H9 (cell line): ENCODE data around the gene KLHL5. TPM values are rescaled to one million over a fixed set of nuclear protein-coding genes. Genes with fewer than 3 reads are reported as not detected.

Source experiments
- DNase-seq: peaks from one replicate; pipeline ENCODE4 v3.0.0-alpha.2; 2017
- H2AFZ ChIP-seq: one replicate; pipeline ENCODE4 v1.6.1; 2013; ENCODE audit warnings: mild to moderate bottlenecking, low read length, control low read depth, moderate library complexity
- H2AK5ac ChIP-seq: 2 replicates; pipeline ENCODE4 v1.6.1; 2013; ENCODE audit warnings: low read length, control low read depth, mixed read lengths; ENCODE audit not compliant: insufficient read length
- H2BK120ac ChIP-seq: one replicate; pipeline ENCODE4 v1.6.1; 2013; ENCODE audit warnings: low read depth, mild to moderate bottlenecking, low read length, control low read depth, inconsistent platforms; ENCODE audit not compliant: poor library complexity, severe bottlenecking
- H2BK12ac ChIP-seq: 2 replicates; pipeline ENCODE4 v1.6.1; 2013; ENCODE audit warnings: low read length, control low read depth, mixed read lengths, low read depth; ENCODE audit not compliant: insufficient read length
- H2BK15ac ChIP-seq: 2 replicates; pipeline ENCODE4 v1.6.1; 2013; ENCODE audit warnings: low read depth, low read length, control low read depth
- H2BK20ac ChIP-seq: one replicate; pipeline ENCODE4 v1.6.1; 2013; ENCODE audit warnings: low read depth, mild to moderate bottlenecking, low read length, control low read depth, inconsistent platforms; ENCODE audit not compliant: poor library complexity, severe bottlenecking
- H2BK5ac ChIP-seq: 2 replicates; pipeline ENCODE4 v1.6.1; 2013; ENCODE audit warnings: low read length, control low read depth, mixed read lengths; ENCODE audit not compliant: insufficient read length
- H3K14ac ChIP-seq: 2 replicates; pipeline ENCODE4 v1.6.1; 2013; ENCODE audit warnings: low read length, control low read depth; ENCODE audit not compliant: insufficient read depth
- H3K18ac ChIP-seq: 2 replicates; pipeline ENCODE4 v1.6.1; 2013; ENCODE audit warnings: low read depth, mild to moderate bottlenecking, mixed read lengths, low read length, control low read depth; ENCODE audit not compliant: insufficient read length
- H3K23ac ChIP-seq: 2 replicates; pipeline ENCODE4 v1.6.1; 2013; ENCODE audit warnings: low read length, control low read depth, mixed read lengths, low read depth; ENCODE audit not compliant: insufficient read length
- H3K23me2 ChIP-seq: 2 replicates; pipeline ENCODE4 v1.6.1; 2013; ENCODE audit warnings: low read depth, mild to moderate bottlenecking, mixed read lengths, low read length, control low read depth; ENCODE audit not compliant: insufficient read length, poor library complexity, severe bottlenecking
- H3K27ac ChIP-seq: 2 replicates; pipeline ENCODE4 v1.5.1; 2013; ENCODE audit warnings: low read length, control low read depth, mixed read lengths, low read depth; ENCODE audit not compliant: insufficient read length
- H3K27me3 ChIP-seq: 2 replicates; pipeline ENCODE4 v1.6.1; 2013; ENCODE audit warnings: low read length, control low read depth, inconsistent platforms; ENCODE audit not compliant: insufficient read depth
- H3K4ac ChIP-seq: 2 replicates; pipeline ENCODE4 v1.6.1; 2013; ENCODE audit warnings: low read depth, mild to moderate bottlenecking, control low read depth, inconsistent platforms, low read length, moderate library complexity
- H3K4me1 ChIP-seq: 2 replicates; pipeline ENCODE4 v1.6.1; 2013; ENCODE audit warnings: low read length, control low read depth, inconsistent platforms; ENCODE audit not compliant: insufficient read depth
- H3K4me2 ChIP-seq: 2 replicates; pipeline ENCODE4 v1.6.1; 2013; ENCODE audit warnings: low read length, control low read depth, mixed read lengths; ENCODE audit not compliant: insufficient read length, insufficient read depth
- H3K56ac ChIP-seq: 2 replicates; pipeline ENCODE4 v1.6.1; 2013; ENCODE audit warnings: low read depth, mild to moderate bottlenecking, mixed read lengths, low read length, control low read depth; ENCODE audit not compliant: insufficient read length
- H3K79me1 ChIP-seq: 2 replicates; pipeline ENCODE4 v1.6.1; 2013; ENCODE audit warnings: low read depth, mild to moderate bottlenecking, moderate library complexity, low read length, control low read depth, inconsistent platforms; ENCODE audit not compliant: insufficient read depth, poor library complexity, severe bottlenecking
- H3K79me2 ChIP-seq: 2 replicates; pipeline ENCODE4 v1.6.1; 2013; ENCODE audit warnings: low read length, control low read depth, inconsistent platforms; ENCODE audit not compliant: insufficient read depth
- H3K9ac ChIP-seq: 2 replicates; pipeline ENCODE4 v1.6.1; 2013; ENCODE audit warnings: low read length, control low read depth, mixed read lengths; ENCODE audit not compliant: insufficient read length; ENCODE audit errors: extremely low read depth
- H3K9me3 ChIP-seq: one replicate; pipeline ENCODE4 v1.6.1; 2013; ENCODE audit warnings: low read depth, low read length, inconsistent platforms; ENCODE audit not compliant: control insufficient read depth
- H3T11ph ChIP-seq: one replicate; pipeline ENCODE4 v1.6.1; 2013; ENCODE audit warnings: mild to moderate bottlenecking, low read length, control low read depth, inconsistent platforms
- H4K20me1 ChIP-seq: one replicate; pipeline ENCODE4 v1.6.1; 2013; ENCODE audit not compliant: control insufficient read depth, insufficient read length, insufficient read depth
- H4K5ac ChIP-seq: 2 replicates; pipeline ENCODE4 v1.6.1; 2013; ENCODE audit warnings: low read depth, mild to moderate bottlenecking, mixed read lengths, low read length, control low read depth; ENCODE audit not compliant: insufficient read length
- H4K8ac ChIP-seq: replicated peaks from 2 replicates; pipeline ENCODE4 v1.6.1; 2013; ENCODE audit warnings: low read length, control low read depth, mixed read lengths, low read depth; ENCODE audit not compliant: insufficient read length
- H4K91ac ChIP-seq: 2 replicates; pipeline ENCODE4 v1.6.1; 2013; ENCODE audit warnings: low read depth, mild to moderate bottlenecking, moderate library complexity, mixed read lengths, low read length, control low read depth; ENCODE audit not compliant: insufficient read length
- H3K27ac Mint-ChIP-seq, 3 experiments: 2 replicates in 2 of 3; 3 replicates in 1 of 3; pipeline ENCODE4 v1.8.0; 2020 to 2021; ENCODE audit warnings: mixed read lengths in 3 of 3, mild to moderate bottlenecking in 1 of 3, moderate library complexity in 1 of 3
- H3K27me3 Mint-ChIP-seq: 2 replicates; pipeline ENCODE4 v1.8.0; 2021; ENCODE audit warnings: low read depth, mild to moderate bottlenecking, moderate library complexity, mixed read lengths
- H3K36me3 Mint-ChIP-seq, 3 experiments: 2 replicates in 2 of 3; 3 replicates in 1 of 3; pipeline ENCODE4 v1.8.0; 2020 to 2021; ENCODE audit warnings: low read depth in 3 of 3, mixed read lengths in 3 of 3; ENCODE audit not compliant: insufficient read depth in 1 of 3
- H3K4me1 Mint-ChIP-seq, 2 experiments: 2 replicates each; pipeline ENCODE4 v1.8.0; 2020; ENCODE audit warnings: mixed read lengths in 2 of 2
- H3K4me3 Mint-ChIP-seq, 2 experiments: 2 replicates in 1 of 2; 3 replicates in 1 of 2; pipeline ENCODE4 v1.8.0; 2020 to 2021; ENCODE audit warnings: mild to moderate bottlenecking in 2 of 2, mixed read lengths in 2 of 2, moderate library complexity in 1 of 2
- H3K9me3 Mint-ChIP-seq, 2 experiments: 2 replicates in 1 of 2; 3 replicates in 1 of 2; pipeline ENCODE4 v1.8.0; 2020; ENCODE audit warnings: mild to moderate bottlenecking in 2 of 2, mixed read lengths in 2 of 2, moderate library complexity in 1 of 2
- CTCF ChIP-seq: fragments of 200-600 bp; sonication (generic); conservative IDR thresholded peaks from 3 replicates; pipeline ENCODE4 v1.8.0; 2021; ENCODE audit warnings: antibody characterized with exemption, mild to moderate bottlenecking
- WGBS: extraction: QIAGEN DNeasy Blood & Tissue Kit; methylation state at CpG from one replicate; pipeline ENCODE4 v1.1.7; 2013; ENCODE audit warnings: missing lambda C conversion rate, low lambda C conversion rate, mixed read lengths; ENCODE audit not compliant: insufficient read length; ENCODE audit errors: extremely low coverage; 5-methylcytosine and 5-hydroxymethylcytosine counted together
- total RNA-seq: library from RNA; stranded (reverse); gene quantifications from 2 replicates; pipeline ENCODE4 v1.2.1, GENCODE V29; 2021

KLHL5 gene
- total RNA-seq, 1 experiment from 2014 or later, result 16.8 TPM

GRCh38 chr4:39078829-39079228, 16.8 kb downstream of the KLHL5 start:
- H2BK120ac ChIP-seq, result no peak overlapping the region
- H3K4me3 Mint-ChIP-seq, result no peak overlapping the region
- no peaks in the 10 kb centered on the region for H3K9me3 Mint-ChIP-seq
- no peak overlapping the region for H3K14ac ChIP-seq
- no peak overlapping the region for H3K23ac ChIP-seq
- H3K36me3 Mint-ChIP-seq, result peaks cover 0 to 5% (median 5%) of the 10 kb centered on the region in 3 experiments; a peak in 2 of 7 replicates
- no peak overlapping the region for H3K4me2 ChIP-seq
- no peak overlapping the region for H3K56ac ChIP-seq
- no peaks in the 10 kb centered on the region for H4K20me1 ChIP-seq
- TF ChIP-seq CTCF, result no peak
- H2BK12ac ChIP-seq, result no peak overlapping the region
- H3K4me1 ChIP-seq, result no peaks in the 10 kb centered on the region
- H3K4ac ChIP-seq, result no peak overlapping the region
- H3K23me2 ChIP-seq, result no peaks in the 10 kb centered on the region
- no peak overlapping the region for H2AK5ac ChIP-seq
- no peaks in the 10 kb centered on the region for H3K27me3 ChIP-seq
- H3K27ac Mint-ChIP-seq, result no peak overlapping the region; a peak in 1 of 7 replicates
- H3K9ac ChIP-seq, result no peak overlapping the region
- H3K27me3 Mint-ChIP-seq, result no peaks in the 10 kb centered on the region
- WGBS, result no CpG with 5 or more reads among the region's 2 CpGs
- no peaks in the 10 kb centered on the region for H3K79me1 ChIP-seq
- H3K79me2 ChIP-seq, result no peaks in the 10 kb centered on the region
- no peak overlapping the region for H2BK15ac ChIP-seq
- H2BK20ac ChIP-seq, result no peak overlapping the region
- H3K18ac ChIP-seq, result no peak overlapping the region
- H4K91ac ChIP-seq, result no peak overlapping the region
- no peak for DNase-seq
- no peak overlapping the region for H4K5ac ChIP-seq
- no peak overlapping the region for H4K8ac ChIP-seq
- peaks cover 0 to 3% of the 10 kb centered on the region in 2 experiments; a peak in 2 of 4 replicates for H3K4me1 Mint-ChIP-seq
- H3T11ph ChIP-seq, result no peak overlapping the region
- no peak overlapping the region for H3K27ac ChIP-seq
- no peak overlapping the region for H2BK5ac ChIP-seq
- no peaks in the 10 kb centered on the region for H3K9me3 ChIP-seq
- H2AFZ ChIP-seq, result no peak overlapping the region
